PFSK-1 (cell line): ENCODE data around the gene PCSK5.

ENCODE experiments used
- FOXP2 ChIP-seq: optimal IDR thresholded peaks from 2 replicates; pipeline ENCODE3; 2011; ENCODE audit warnings: borderline replicate concordance, control low read depth, inconsistent platforms; ENCODE audit not compliant: insufficient read depth; ENCODE audit errors: extremely low read length, extremely low read depth
- POLR2AphosphoS5 ChIP-seq: IDR thresholded peaks from 2 replicates; pipeline ENCODE4 v1.6.1; 2012; ENCODE audit warnings: low read depth, mild to moderate bottlenecking, control low read depth, low read length, moderate library complexity
- REST ChIP-seq, 2 experiments: IDR thresholded peaks; 2 replicates each; pipeline versions ENCODE4 v1.6.1 to v1.8.0; 2011 to 2012; ENCODE audit warnings: low read depth in 2 of 2, low read length in 2 of 2, control low read depth in 1 of 2, inconsistent platforms in 1 of 2, mild to moderate bottlenecking in 1 of 2, moderate library complexity in 1 of 2; ENCODE audit not compliant: insufficient read depth in 1 of 2
- SIN3A ChIP-seq: IDR thresholded peaks from 2 replicates; pipeline ENCODE4 v1.6.1; 2012; ENCODE audit warnings: mild to moderate bottlenecking, low read length, moderate library complexity, borderline replicate concordance; ENCODE audit not compliant: insufficient read depth
- TAF1 ChIP-seq: IDR thresholded peaks from 2 replicates; pipeline ENCODE4 v1.6.1; 2012; ENCODE audit warnings: low read length, control low read depth, borderline replicate concordance; ENCODE audit not compliant: insufficient read depth

Gene PCSK5

GRCh38 chr9:76115982-76116646 is 225.6 kb downstream of the PCSK5 start:
- TF ChIP-seq FOXP2, result no peak
- no peak for TF ChIP-seq SIN3A
- no peak for TF ChIP-seq REST (IDR thresholded peaks at IDR 0.05; ENCODE audit: insufficient read depth in 1 of 2, low read depth in 2 of 2, low read length in 2 of 2)
- no peak for TF ChIP-seq POLR2AphosphoS5
- TF ChIP-seq TAF1, result no peak

GRCh38 chr9:76116913-76117312 is 226.4 kb downstream of the PCSK5 start:
- no peak for TF ChIP-seq POLR2AphosphoS5
- TF ChIP-seq REST (IDR thresholded peaks at IDR 0.05; ENCODE audit: insufficient read depth in 1 of 2, low read depth in 2 of 2, low read length in 2 of 2), result no peak
- TF ChIP-seq TAF1, result no peak
- no peak for TF ChIP-seq SIN3A
- no peak for TF ChIP-seq FOXP2

- TF ChIP-seq POLR2AphosphoS5 (no peak), SIN3A (no peak), REST (IDR thresholded peaks at IDR 0.05; ENCODE audit: insufficient read depth in 1 of 2, low read depth in 2 of 2, low read length in 2 of 2) (no peak), TAF1 (no peak), FOXP2 (no peak)
These were observed 237.2 kb downstream of the PCSK5 start for GRCh38 chr9:76127637-76128036.

- TF ChIP-seq TAF1, result no peak
- no peak for TF ChIP-seq REST (IDR thresholded peaks at IDR 0.05; ENCODE audit: insufficient read depth in 1 of 2, low read depth in 2 of 2, low read length in 2 of 2)
- no peak for TF ChIP-seq POLR2AphosphoS5
- TF ChIP-seq FOXP2, result no peak
- TF ChIP-seq SIN3A, result no peak
These were observed 245.4 kb downstream of the PCSK5 start for GRCh38 chr9:76135902-76136301.

GRCh38 chr9:76136986-76137385 is 246.5 kb downstream of the PCSK5 start:
- TF ChIP-seq TAF1 (no peak), SIN3A (no peak), REST (IDR thresholded peaks at IDR 0.05; ENCODE audit: insufficient read depth in 1 of 2, low read depth in 2 of 2, low read length in 2 of 2) (no peak), FOXP2 (no peak), POLR2AphosphoS5 (no peak)
